Heart left ventricle (tissue), 16 donors: ENCODE data around the gene CCSER2. TPM values are rescaled to one million over a fixed set of nuclear protein-coding genes. Genes with fewer than 3 reads are reported as not detected.

Experiments
- ATAC-seq, 4 donors: fragments of 200-7000 bp; cut with Tn5 transposase; one replicate each; pipeline ENCODE4 v1.9.1; 2020 to 2022; ENCODE audit warnings: moderate library complexity in 4 of 4, mild to moderate bottlenecking in 3 of 4, moderate number of reproducible peaks in 1 of 4
- DNase-seq, 5 donors: peaks; one replicate each; pipeline ENCODE4 v3.0.0-alpha.2; 2020
- H3K27ac ChIP-seq, 12 donors: fragments of 200-600 bp; sonication (generic) in 4 of 12; one replicate each; pipeline versions ENCODE4 v1.5.0 to v1.8.0; 2016 to 2022; ENCODE audit warnings: mild to moderate bottlenecking in 2 of 12
- H3K27me3 ChIP-seq, 9 donors: fragments of 200-600 bp; sonication (generic) in 2 of 9; one replicate each; pipeline versions ENCODE4 v1.5.1 to v1.8.0; 2016 to 2022; ENCODE audit warnings: mild to moderate bottlenecking in 3 of 9
- H3K36me3 ChIP-seq, 9 donors: fragments of 200-600 bp; sonication (generic) in 2 of 9; one replicate each; pipeline versions ENCODE4 v1.5.0 to v1.8.0; 2018 to 2022; ENCODE audit warnings: mild to moderate bottlenecking in 2 of 9
- H3K4me1 ChIP-seq, 12 donors: fragments of 200-600 bp; sonication (generic) in 4 of 12; one replicate each; pipeline versions ENCODE4 v1.5.0 to v1.8.0; 2016 to 2022; ENCODE audit warnings: mild to moderate bottlenecking in 3 of 12
- H3K4me3 ChIP-seq, 12 donors: fragments of 200-600 bp; sonication (generic) in 4 of 12; one replicate each; pipeline versions ENCODE4 v1.5.0 to v1.8.0; 2017 to 2022; ENCODE audit warnings: mild to moderate bottlenecking in 9 of 12, moderate library complexity in 4 of 12
- H3K9me3 ChIP-seq, 12 donors: fragments of 200-600 bp; sonication (generic) in 4 of 12; one replicate each; pipeline versions ENCODE4 v1.5.0 to v1.8.0; 2016 to 2022; ENCODE audit warnings: mild to moderate bottlenecking in 1 of 12
- POLR2A ChIP-seq, 2 donors: fragments of 450-650 bp; IDR thresholded peaks; one replicate each; pipeline ENCODE4 v1.6.1; 2017; ENCODE audit warnings: antibody characterized with exemption in 2 of 2, mild to moderate bottlenecking in 2 of 2, moderate library complexity in 2 of 2
- WGBS, 4 donors: extraction: QIAGEN DNeasy Blood & Tissue Kit in 2 of 4; methylation state at CpG; one replicate each; pipeline versions ENCODE4 v1.1.5 to v1.1.7; 2013 to 2018; 5-methylcytosine and 5-hydroxymethylcytosine counted together
- intact Hi-C, 10 donors: fragments of 100-400 bp; cut with DNase I; formaldehyde crosslinking; loops; one replicate each; pipeline versions ENCODE4 v1.11.1 to v1.14.2; 2022
- polyA plus RNA-seq, 2 donors: library from polyadenylated mRNA; stranded (reverse); fragments of 200-250 nt; gene quantifications; one replicate each; pipeline ENCODE4 v1.2.3, GENCODE V29; 2013
- total RNA-seq, 9 donors: library from RNA; depleted of rRNA in 2 of 9; stranded (reverse); fragments of >200 nt in 2 of 9; fragmentation: NEBNext Ultra II Directional in 3 of 9; extraction: Animal tissue kit (Norgen Biotek cat#: 25700) in 3 of 9; gene quantifications; one replicate each; pipeline versions ENCODE4 v1.1.0 to v1.2.4, GENCODE V29; 2016 to 2023
- TF ChIP-seq, protein P1 (sequence below), 12 donors: fragments of 200-600 bp; sonication (generic) in 4 of 12; IDR thresholded peaks; one replicate each; pipeline versions ENCODE4 v1.5.0 to v1.8.0; 2018 to 2022; ENCODE audit warnings: antibody characterized with exemption in 12 of 12, mild to moderate bottlenecking in 5 of 12
- donor health status: ischemic (EF 13 %, LVEDD 7.1; RV severe dilation, severe dysfunction).
- donor health status: healthy with polysubstance abuse.
- donor health status: DM: no; HTN: yes; CAD: no.
- donor health status: DM: no; HTN: no; CAD: no.
- donor health status: ischemic (EF 25% LVEDD 6.9; RV normal size, moderate dysfunction).
- donor health status: ischemic (EF 25% LVEDD 5.7; RV mildly dilated, moderate dysfunction).
- donor health status: healthy.
- donor health status: DM: yes; HTN: yes; CAD: no.
- donor health status: ischemic (EF 35%, LVEDD 5.7; RV mildly dilated, moderate dysfunction).
- donor health status: nonischemic (EF 11% LVEDD 7.7; RV severe dilation, severe dysfunction).
- donor health status: DM: yes; HTN: yes; CAD: no.
- donor health status: PGD.
- donor health status: ischemic (EF 29% LVEDD 5.4; RV normal size, mild dysfunction).
- donor health status: nonischemic (EF 23%, LVEDD 6.1; RV moderate dilation, normal function).

The CCSER2 gene
- total and polyA plus RNA-seq, 11 donors = 32.4 to 244 (median 159) TPM

- intact Hi-C loops = no loop called here
- Histone ChIP-seq H3K27me3 (no peaks in the 10 kb centered on the region), H3K4me1 (peaks cover 0 to 70% (median 24%) of the 10 kb centered on the region in 12 donors), H3K4me3 (peak overlapping the region in 9 of 12 donors; percentile 6 to 46 (median 30)), H3K27ac (peak overlapping the region in 5 of 12 donors; percentile 1 to 54 (median 11)), H3K36me3 (no peaks in the 10 kb centered on the region), H3K9me3 (no peaks in the 10 kb centered on the region)
- ATAC-seq = peak in 2 of 4 donors; percentile 39 to 41
- TF ChIP-seq, protein P1, sequence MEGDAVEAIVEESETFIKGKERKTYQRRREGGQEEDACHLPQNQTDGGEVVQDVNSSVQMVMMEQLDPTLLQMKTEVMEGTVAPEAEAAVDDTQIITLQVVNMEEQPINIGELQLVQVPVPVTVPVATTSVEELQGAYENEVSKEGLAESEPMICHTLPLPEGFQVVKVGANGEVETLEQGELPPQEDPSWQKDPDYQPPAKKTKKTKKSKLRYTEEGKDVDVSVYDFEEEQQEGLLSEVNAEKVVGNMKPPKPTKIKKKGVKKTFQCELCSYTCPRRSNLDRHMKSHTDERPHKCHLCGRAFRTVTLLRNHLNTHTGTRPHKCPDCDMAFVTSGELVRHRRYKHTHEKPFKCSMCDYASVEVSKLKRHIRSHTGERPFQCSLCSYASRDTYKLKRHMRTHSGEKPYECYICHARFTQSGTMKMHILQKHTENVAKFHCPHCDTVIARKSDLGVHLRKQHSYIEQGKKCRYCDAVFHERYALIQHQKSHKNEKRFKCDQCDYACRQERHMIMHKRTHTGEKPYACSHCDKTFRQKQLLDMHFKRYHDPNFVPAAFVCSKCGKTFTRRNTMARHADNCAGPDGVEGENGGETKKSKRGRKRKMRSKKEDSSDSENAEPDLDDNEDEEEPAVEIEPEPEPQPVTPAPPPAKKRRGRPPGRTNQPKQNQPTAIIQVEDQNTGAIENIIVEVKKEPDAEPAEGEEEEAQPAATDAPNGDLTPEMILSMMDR (IDR thresholded peaks at IDR 0.05) = peak in 1 of 12 donors; percentile 7
- TF ChIP-seq POLR2A (IDR thresholded peaks at IDR 0.05) = no peak
- WGBS, 4 donors = 33 to 35% (median 34%) methylated on average over 6 of the region's 6 CpGs
- DNase-seq = no peak
Measured at GRCh38 chr10:84360637-84361365, 32.4 kb downstream of the CCSER2 start.

DNA sequence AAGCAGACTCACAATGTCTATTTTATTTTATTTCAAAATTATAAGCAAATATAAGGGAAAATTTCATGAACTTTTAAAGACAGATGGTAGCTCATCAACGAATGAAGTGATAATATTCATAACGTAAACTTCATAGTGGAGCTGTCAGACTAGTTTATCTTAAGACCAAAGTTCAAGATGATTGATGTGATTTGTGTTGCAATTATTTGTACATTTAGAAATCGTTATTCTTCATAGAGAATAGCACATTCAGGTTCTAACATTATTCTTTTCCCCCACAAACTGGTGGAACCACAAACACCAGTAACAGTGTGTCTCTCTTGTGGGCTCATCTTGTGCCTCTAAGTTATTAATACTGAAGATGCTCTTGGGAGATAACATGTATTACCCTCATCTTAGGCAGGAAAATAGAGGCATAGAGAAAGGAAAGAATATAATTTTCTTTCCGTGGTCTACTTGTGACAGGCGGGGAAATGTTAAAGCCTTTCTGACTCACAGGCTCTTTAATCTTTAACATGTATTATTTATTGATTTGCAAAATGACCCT, 37.0 kb downstream of the CCSER2 start:
- intact Hi-C loops = no loop called here

DNA sequence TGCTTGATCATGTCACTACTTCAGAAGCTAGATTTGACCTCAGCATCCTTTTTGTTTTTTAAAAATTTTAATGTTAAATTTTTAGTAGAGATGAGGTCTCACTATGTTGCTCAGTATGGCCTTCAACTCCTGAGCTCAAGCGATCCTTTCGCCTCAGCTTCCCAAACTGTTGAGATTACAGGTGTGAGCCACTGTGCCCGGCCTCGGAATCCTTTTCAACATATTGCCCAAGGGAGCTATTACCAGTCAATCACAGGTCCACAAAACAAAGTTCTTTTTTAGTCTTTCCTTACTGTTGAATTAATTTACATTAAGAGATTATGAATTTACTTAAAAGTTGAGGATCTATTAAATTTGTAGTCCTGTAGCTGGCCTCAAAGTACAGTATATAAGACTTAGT, 37.7 kb downstream of the CCSER2 start:
- TF ChIP-seq, protein P1 (IDR thresholded peaks at IDR 0.05) = no peak
- TF ChIP-seq POLR2A (IDR thresholded peaks at IDR 0.05) = no peak
- 93 to 97% (median 95%) methylated on average over 4 of the region's 4 CpGs for WGBS, 4 donors

More for the DNA sequence above, 37.0 kb downstream of the CCSER2 start:
- H3K4me1 ChIP-seq = peaks cover 0 to 40% (median 23%) of the 10 kb centered on the region in 12 donors
- DNase-seq = no peak
- ATAC-seq = no peak
- WGBS, 4 donors = 80 to 90% (median 87%) methylated on average over 5 of the region's 5 CpGs
- peaks cover 0 to 3% (median 0%) of the 10 kb centered on the region in 12 donors for H3K9me3 ChIP-seq
- no peak overlapping the region for H3K4me3 ChIP-seq
- H3K27me3 ChIP-seq = no peaks in the 10 kb centered on the region
- no peak overlapping the region for H3K27ac ChIP-seq
- no peak for TF ChIP-seq POLR2A (IDR thresholded peaks at IDR 0.05)
- TF ChIP-seq, protein P1 (IDR thresholded peaks at IDR 0.05) = no peak
- H3K36me3 ChIP-seq = no peaks in the 10 kb centered on the region

GRCh38 chr10:84367256-84367655, 38.9 kb downstream of the CCSER2 start:
- Histone ChIP-seq H3K27ac (no peak overlapping the region), H3K36me3 (peaks cover 0 to 15% (median 11%) of the 10 kb centered on the region in 9 donors), H3K9me3 (peaks cover 0 to 3% (median 0%) of the 10 kb centered on the region in 12 donors), H3K4me3 (no peak overlapping the region), H3K4me1 (peaks cover 0 to 27% (median 10%) of the 10 kb centered on the region in 12 donors), H3K27me3 (no peaks in the 10 kb centered on the region)
- intact Hi-C loops = no loop called here
- DNase-seq (no peak), ATAC-seq (no peak)
- no peak for TF ChIP-seq POLR2A (IDR thresholded peaks at IDR 0.05)
- TF ChIP-seq, protein P1 (IDR thresholded peaks at IDR 0.05) = no peak
- 92 to 96% (median 93%) methylated on average over 6 of the region's 6 CpGs for WGBS, 4 donors

More for the DNA sequence above, 37.7 kb downstream of the CCSER2 start:
- Histone ChIP-seq H3K36me3 (peaks cover 0 to 3% (median 0%) of the 10 kb centered on the region in 9 donors), H3K9me3 (peaks cover 0 to 3% (median 0%) of the 10 kb centered on the region in 12 donors), H3K27me3 (no peaks in the 10 kb centered on the region), H3K27ac (no peak overlapping the region), H3K4me3 (no peak overlapping the region), H3K4me1 (peaks cover 0 to 34% (median 19%) of the 10 kb centered on the region in 12 donors)
- DNase-seq (no peak), ATAC-seq (no peak)
- intact Hi-C loops = no loop called here
